CD4-positive, alpha-beta T cell (primary cell): ENCODE measurements around the gene PP2D1. TPM values are rescaled to one million over a fixed set of nuclear protein-coding genes. Genes with fewer than 3 reads are reported as not detected.
A peak's percentile ranks its signal among the peaks of the same experiment; 100 is the strongest.

ENCODE experiments used
- ATAC-seq: fragments of 200-7000 bp; cut with Tn5 transposase; one replicate; pipeline ENCODE4 v1.10.0; 2022; ENCODE audit warnings: mild to moderate bottlenecking; ENCODE audit not compliant: poor library complexity
- CTCF ChIA-PET: fragments of 350-600 bp; sonication (Branson Sonifier 250); formaldehyde crosslinking; loops from one replicate; lab custom pipeline; 2021; ENCODE audit warnings: antibody characterized with exemption, inconsistent platforms; lab: Charles Lee
- POLR2A ChIA-PET: fragments of 350-600 bp; sonication (Branson Sonifier 250); formaldehyde crosslinking; loops from one replicate; lab custom pipeline; 2021; ENCODE audit warnings: antibody characterized with exemption, inconsistent platforms; lab: Charles Lee
- DNase-seq, 14 experiments: peaks; one replicate each; pipeline ENCODE4 v3.0.0-alpha.2; 2013 to 2020; ENCODE audit warnings: mixed read lengths in 2 of 14
- H3K27ac ChIP-seq, 2 donors: one replicate each; pipeline versions ENCODE4 v1.5.1 to v1.7.0; 2013; ENCODE audit warnings: low read length in 2 of 2, low read depth in 1 of 2, mild to moderate bottlenecking in 1 of 2
- H3K27me3 ChIP-seq, 2 experiments: 1 replicate in 1 of 2; 2 replicates in 1 of 2; pipeline versions ENCODE4 v1.6.1 to v1.7.0; 2013; ENCODE audit warnings: low read length in 2 of 2, control low read depth in 1 of 2, mild to moderate bottlenecking in 1 of 2, moderate library complexity in 1 of 2; ENCODE audit not compliant: insufficient read depth in 2 of 2, control insufficient read depth in 1 of 2
- H3K36me3 ChIP-seq: one replicate; pipeline ENCODE4 v1.6.1; 2013; ENCODE audit warnings: low read length, control low read depth; ENCODE audit not compliant: insufficient read depth
- H3K4me1 ChIP-seq: one replicate; pipeline ENCODE4 v1.6.1; 2013; ENCODE audit warnings: low read length, control low read depth; ENCODE audit not compliant: insufficient read depth
- H3K4me3 ChIP-seq: one replicate; pipeline ENCODE4 v1.5.1; 2013; ENCODE audit warnings: mild to moderate bottlenecking, low read length, moderate library complexity
- H3K9me3 ChIP-seq, 2 experiments: 1 replicate in 1 of 2; 2 replicates in 1 of 2; pipeline versions ENCODE4 v1.6.1 to v1.7.0; 2013; ENCODE audit warnings: low read length in 2 of 2, mild to moderate bottlenecking in 2 of 2, control low read depth in 1 of 2, moderate library complexity in 1 of 2; ENCODE audit not compliant: control insufficient read depth in 1 of 2, insufficient read depth in 1 of 2
- H3K27ac Mint-ChIP-seq: one replicate; pipeline ENCODE4 v1.8.0; 2020; ENCODE audit warnings: mixed read lengths
- H3K27me3 Mint-ChIP-seq: one replicate; pipeline ENCODE4 v1.8.0; 2021; ENCODE audit warnings: mixed read lengths
- H3K36me3 Mint-ChIP-seq: one replicate; pipeline ENCODE4 v1.8.0; 2021; ENCODE audit warnings: low read depth, mixed read lengths
- H3K4me1 Mint-ChIP-seq: one replicate; pipeline ENCODE4 v1.8.0; 2021; ENCODE audit warnings: low read depth, mixed read lengths
- H3K4me3 Mint-ChIP-seq: one replicate; pipeline ENCODE4 v1.8.0; 2020; ENCODE audit warnings: mild to moderate bottlenecking, mixed read lengths
- H3K9me3 Mint-ChIP-seq: one replicate; pipeline ENCODE4 v1.8.0; 2020; ENCODE audit warnings: mixed read lengths
- CTCF ChIP-seq: fragments of 200-600 bp; IDR thresholded peaks from one replicate; pipeline ENCODE4 v1.8.0; 2022; ENCODE audit warnings: antibody characterized with exemption, mild to moderate bottlenecking
- intact Hi-C, 2 experiments: fragments of 100-400 bp; cut with DNase I in 1 of 2; cut with micrococcal nuclease in 1 of 2; formaldehyde crosslinking; loops; one replicate each; pipeline versions ENCODE4 v1.15.1 to v1.9.0; 2023 to 2025; cut with DNase I, micrococcal nuclease
- total RNA-seq, 174 experiments: library from RNA in 2 of 174; stranded (reverse) in 2 of 174; gene quantifications; one replicate each; pipeline ENCODE4 v1.2.3 and lab custom pipeline; 2021 to 2026

Gene PP2D1
- total RNA-seq, 2 experiments from 2014 or later, result not detected

DNA sequence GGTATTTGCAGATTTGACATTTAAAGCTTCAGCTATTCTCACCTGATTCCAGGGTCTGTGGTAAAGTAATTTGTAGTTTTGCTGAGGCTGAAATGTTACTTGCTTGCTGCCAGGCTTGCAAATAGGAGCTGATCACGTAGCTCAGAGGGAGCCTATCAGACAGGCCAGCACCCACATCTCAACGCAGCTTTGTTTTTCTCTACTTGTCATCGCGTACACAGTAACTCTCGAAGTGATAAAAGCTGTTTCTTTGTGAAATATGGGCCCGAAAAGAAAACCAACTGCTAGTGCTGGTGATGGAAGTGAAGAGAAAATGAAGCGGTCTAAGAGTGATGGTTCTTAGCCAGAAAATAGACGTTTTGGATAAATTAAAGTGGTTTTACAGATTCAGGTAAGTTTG lies 41.7 kb downstream of the PP2D1 start:
- ATAC-seq (no peak), DNase-seq (no peak)
- Histone ChIP-seq H3K9me3 (no peaks in the 10 kb centered on the region), H3K27me3 (no peaks in the 10 kb centered on the region), H3K4me3 (no peak overlapping the region), H3K4me1 (peaks cover 4% of the 10 kb centered on the region), H3K36me3 (peaks cover 25% of the 10 kb centered on the region), H3K27ac (no peak overlapping the region)
- CTCF ChIA-PET, result no interaction called here
- no peaks in the 10 kb centered on the region for H3K27me3 Mint-ChIP-seq
- POLR2A ChIA-PET, result no interaction called here
- H3K4me1 Mint-ChIP-seq, result peaks cover 51% of the 10 kb centered on the region
- peaks cover 77% of the 10 kb centered on the region for H3K36me3 Mint-ChIP-seq
- intact Hi-C loops, result no loop called here
- no peak overlapping the region for H3K4me3 Mint-ChIP-seq
- no peaks in the 10 kb centered on the region for H3K9me3 Mint-ChIP-seq
- no peak for TF ChIP-seq CTCF
- peak overlapping the region; percentile 61 for H3K27ac Mint-ChIP-seq

DNA sequence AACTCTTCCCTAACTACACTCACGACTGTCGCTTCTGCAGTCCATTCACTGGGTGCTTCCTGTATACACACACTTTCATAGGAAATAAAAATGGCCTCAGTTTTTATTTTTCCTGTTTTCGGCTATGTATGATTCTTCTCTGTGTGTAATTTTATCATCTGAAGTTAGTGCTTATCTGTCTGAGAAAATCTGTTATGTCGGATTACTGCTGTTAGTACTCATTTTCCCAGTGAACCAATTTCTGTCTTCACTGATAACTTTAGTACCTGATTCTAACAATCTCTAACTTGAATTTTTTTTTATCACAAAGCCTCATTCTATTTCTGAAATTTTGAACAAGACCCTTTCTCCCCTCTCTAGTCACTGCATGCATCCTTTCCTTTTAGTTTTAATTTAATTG lies 44.3 kb downstream of the PP2D1 start:
- TF ChIP-seq CTCF, result no peak
- CTCF ChIA-PET, result no interaction called here
- peaks cover 70% of the 10 kb centered on the region for H3K4me1 Mint-ChIP-seq

GRCh38 chr3:19967208-19967607 lies 44.9 kb downstream of the PP2D1 start:
- peaks cover 73% of the 10 kb centered on the region for H3K4me1 Mint-ChIP-seq
- no peak for TF ChIP-seq CTCF
- H3K27ac Mint-ChIP-seq, result no peak overlapping the region
- peaks cover 20% of the 10 kb centered on the region for H3K4me1 ChIP-seq
- H3K9me3 Mint-ChIP-seq, result no peaks in the 10 kb centered on the region
- no peaks in the 10 kb centered on the region for H3K27me3 Mint-ChIP-seq
- peaks cover 8% of the 10 kb centered on the region for H3K36me3 ChIP-seq
- no peak for ATAC-seq
- intact Hi-C loops, result no loop called here
- no peaks in the 10 kb centered on the region for H3K9me3 ChIP-seq
- peaks cover 64% of the 10 kb centered on the region for H3K36me3 Mint-ChIP-seq
- no peak overlapping the region for H3K4me3 Mint-ChIP-seq
- POLR2A ChIA-PET, result interaction anchor here (0.7 kb wide), 1 partner anchor 11 kb away, joined by 3 read pairs; no protein-coding TSS in a partner anchor
- no peak for DNase-seq
- H3K4me3 ChIP-seq, result no peak overlapping the region
- no peaks in the 10 kb centered on the region for H3K27me3 ChIP-seq
- CTCF ChIA-PET, result no interaction called here
- H3K27ac ChIP-seq, result no peak overlapping the region

More for the DNA sequence above, 44.3 kb downstream of the PP2D1 start:
- intact Hi-C loops, result no loop called here
- no peaks in the 10 kb centered on the region for H3K9me3 Mint-ChIP-seq
- H3K4me1 ChIP-seq, result peaks cover 18% of the 10 kb centered on the region
- peak overlapping the region; percentile 16 for H3K27ac Mint-ChIP-seq
- H3K9me3 ChIP-seq, result no peaks in the 10 kb centered on the region
- ATAC-seq, result no peak
- peaks cover 64% of the 10 kb centered on the region for H3K36me3 Mint-ChIP-seq
- no peaks in the 10 kb centered on the region for H3K27me3 ChIP-seq
- no peak overlapping the region for H3K4me3 ChIP-seq
- DNase-seq, result no peak
- H3K36me3 ChIP-seq, result peaks cover 10% of the 10 kb centered on the region
- no peaks in the 10 kb centered on the region for H3K27me3 Mint-ChIP-seq
- POLR2A ChIA-PET, result no interaction called here
- no peak overlapping the region for H3K4me3 Mint-ChIP-seq
- H3K27ac ChIP-seq, result no peak overlapping the region
